Left cardiac atrium (tissue), 4 donors: Measurements from ENCODE around the gene SERPINF2. TPM values are rescaled to one million over a fixed set of nuclear protein-coding genes. Genes with fewer than 3 reads are reported as not detected.
"Not testable (repeated sequence)": the region's sequence is repeated elsewhere in the genome, so short reads cannot be mapped to it uniquely, and the experiment has no call there.

Experiments used
- ATAC-seq, 2 donors: fragments of 200-7000 bp; cut with Tn5 transposase; one replicate each; pipeline ENCODE4 v1.9.1; 2020; ENCODE audit warnings: mild to moderate bottlenecking in 2 of 2, moderate library complexity in 2 of 2
- DNase-seq: peaks from one replicate; pipeline ENCODE4 v3.0.0-alpha.2; 2020
- intact Hi-C, 2 donors: fragments of 100-400 bp; cut with DNase I; formaldehyde crosslinking; loops; one replicate each; pipeline versions ENCODE4 v1.14.1 to v1.15.1; 2022 to 2023
- total RNA-seq, 2 donors: library from RNA; stranded (reverse); fragmentation: NEBNext Ultra II Directional; extraction: Animal tissue kit (Norgen Biotek cat#: 25700); gene quantifications; one replicate each; pipeline ENCODE4 v1.2.1, GENCODE V29; 2021
- donor health status: DM: no; HTN: yes; CAD: no.
- donor health status: DM: no; HTN: yes; CAD: no; lungs with severe emphysema.
- donor health status: DM: yes; HTN: yes; CAD: no.
- donor health status: Dilated cardiomyopathy.

The SERPINF2 gene
- total RNA-seq, 2 donors from 2014 or later, result 4.2 to 4.9 TPM

- ATAC-seq (no peak), DNase-seq (no peak)
- intact Hi-C loops, result loop anchor here in 1 of 2 donors (5.0 kb wide), 1 partner anchor 102 kb away; no protein-coding TSS in a partner anchor
Observed at GRCh38 chr17:1774390-1775176, 31.9 kb downstream of the SERPINF2 start.

GRCh38 chr17:1776328-1776727 lies 33.7 kb downstream of the SERPINF2 start:
- ATAC-seq, result no peak
- intact Hi-C loops, result loop anchor here in 1 of 2 donors (5.0 kb wide), 1 partner anchor 104 kb away; no protein-coding TSS in a partner anchor
- DNase-seq, result no peak

- ATAC-seq (no peak), DNase-seq (no peak)
- intact Hi-C loops, result loop anchor here in 1 of 2 donors (5.0 kb wide), 1 partner anchor 105 kb away; no protein-coding TSS in a partner anchor
Observed at GRCh38 chr17:1776857-1777256, 34.2 kb downstream of the SERPINF2 start.

GRCh38 chr17:1779571-1780131 lies 37.0 kb downstream of the SERPINF2 start:
- intact Hi-C loops, result loop anchor here (5.0 to 10.0 kb wide), 3 partner anchors 57 to 115 kb away; partner anchors contain the start of gene WDR81 (in 1 of the 2)
- ATAC-seq, result peak; percentile 45 to 56
- peak; percentile 85 for DNase-seq

GRCh38 chr17:1782171-1782567 lies 39.5 kb downstream of the SERPINF2 start:
- DNase-seq (no peak), ATAC-seq (no peak)
- intact Hi-C loops, result loop anchor here in 1 of 2 donors (5.0 to 10.0 kb wide), 2 partner anchors 60 to 117 kb away; partner anchors contain the start of gene WDR81

GRCh38 chr17:1783271-1783670 lies 40.6 kb downstream of the SERPINF2 start:
- ATAC-seq (peak in 1 of 2 donors; percentile 2), DNase-seq (peak; percentile 67)
- intact Hi-C loops, result loop anchor here in 1 of 2 donors (5.0 to 10.0 kb wide), 2 partner anchors 61 to 118 kb away; partner anchors contain the start of gene WDR81

- ATAC-seq (peak; percentile 76 to 77), DNase-seq (peak; percentile 89)
- intact Hi-C loops, result loop anchor here in 1 of 2 donors (5.0 to 10.0 kb wide), 2 partner anchors 62 to 119 kb away; partner anchors contain the start of gene WDR81
Observed at GRCh38 chr17:1783834-1784611, 41.4 kb downstream of the SERPINF2 start.

GRCh38 chr17:1785930-1786329 lies 43.3 kb downstream of the SERPINF2 start:
- ATAC-seq (peak; percentile 16 to 28), DNase-seq (peak; percentile 79)
- intact Hi-C loops, result loop anchor here (2.0 to 10.0 kb wide), 3 partner anchors 69 to 121 kb away; no protein-coding TSS in a partner anchor

GRCh38 chr17:1786708-1787107 lies 44.0 kb downstream of the SERPINF2 start:
- ATAC-seq (no peak), DNase-seq (no peak)
- intact Hi-C loops, result loop anchor here (2.0 to 10.0 kb wide), 3 partner anchors 70 to 122 kb away; no protein-coding TSS in a partner anchor

GRCh38 chr17:1787301-1787902 lies 44.7 kb downstream of the SERPINF2 start:
- intact Hi-C loops, result loop anchor here (2.0 to 10.0 kb wide), 3 partner anchors 71 to 123 kb away; no protein-coding TSS in a partner anchor
- DNase-seq, result peak; percentile 80

GRCh38 chr17:1789936-1790335 lies 47.3 kb downstream of the SERPINF2 start:
- DNase-seq, result no peak
- intact Hi-C loops, result loop anchor here in 1 of 2 donors (10.0 kb wide), 1 partner anchor 125 kb away; no protein-coding TSS in a partner anchor
- ATAC-seq, result no peak

More at GRCh38 chr17:1787301-1787902, 44.7 kb downstream of the SERPINF2 start:
- peak; percentile 7 to 75 for ATAC-seq

- intact Hi-C loops, result no loop called here
- ATAC-seq (no peak), DNase-seq (no peak)
Observed at GRCh38 chr17:1792495-1793446, 50.1 kb downstream of the SERPINF2 start.

GRCh38 chr17:1793447-1793806 lies 50.8 kb downstream of the SERPINF2 start:
- intact Hi-C loops, result no loop called here
- DNase-seq (no peak), ATAC-seq (no peak)

- intact Hi-C loops, result loop anchor here in 1 of 2 donors (2.0 kb wide), 1 partner anchor 50 kb away; no protein-coding TSS in a partner anchor
- DNase-seq (no peak), ATAC-seq (peak; percentile 72 to 84)
Observed at GRCh38 chr17:1796800-1797199, 54.1 kb downstream of the SERPINF2 start.

- DNase-seq (peak; percentile 63), ATAC-seq (peak; percentile 67 to 83)
- intact Hi-C loops, result loop anchor here in 1 of 2 donors (2.0 kb wide), 1 partner anchor 49 kb away; no protein-coding TSS in a partner anchor
Observed at GRCh38 chr17:1797323-1797722, 54.7 kb downstream of the SERPINF2 start.

- DNase-seq, ATAC-seq: not testable (repeated sequence)
- intact Hi-C loops, result loop anchor here in 1 of 2 donors (2.0 kb wide), 1 partner anchor 49 kb away; no protein-coding TSS in a partner anchor
Observed at GRCh38 chr17:1797846-1798245, 55.2 kb downstream of the SERPINF2 start.

- DNase-seq (peak; percentile 38), ATAC-seq (peak; percentile 74 to 81)
- intact Hi-C loops, result no loop called here
Observed at GRCh38 chr17:1800240-1800639, 57.6 kb downstream of the SERPINF2 start.
